ENCODE data around the gene DHRS7B. TPM values are rescaled to one million over a fixed set of nuclear protein-coding genes. Genes with fewer than 3 reads are reported as not detected.
"Not testable (repeated sequence)": the region's sequence is repeated elsewhere in the genome, so short reads cannot be mapped to it uniquely, and the experiment has no call there.

Gene DHRS7B
- total and polyA plus RNA-seq, 12 donors: 17.1 to 48.6 (median 27.3) TPM

- H3K27ac ChIP-seq: peak overlapping the region in 5 of 10 donors; percentile 31 to 57 (median 46)
- WGBS, 2 donors: 1% methylated on average over 5 of the region's 5 CpGs
- H3K4me1 ChIP-seq: peaks cover 0 to 27% (median 7%) of the 10 kb centered on the region in 9 donors
- H3K36me3 ChIP-seq: no peaks in the 10 kb centered on the region
- TF ChIP-seq, protein P1, sequence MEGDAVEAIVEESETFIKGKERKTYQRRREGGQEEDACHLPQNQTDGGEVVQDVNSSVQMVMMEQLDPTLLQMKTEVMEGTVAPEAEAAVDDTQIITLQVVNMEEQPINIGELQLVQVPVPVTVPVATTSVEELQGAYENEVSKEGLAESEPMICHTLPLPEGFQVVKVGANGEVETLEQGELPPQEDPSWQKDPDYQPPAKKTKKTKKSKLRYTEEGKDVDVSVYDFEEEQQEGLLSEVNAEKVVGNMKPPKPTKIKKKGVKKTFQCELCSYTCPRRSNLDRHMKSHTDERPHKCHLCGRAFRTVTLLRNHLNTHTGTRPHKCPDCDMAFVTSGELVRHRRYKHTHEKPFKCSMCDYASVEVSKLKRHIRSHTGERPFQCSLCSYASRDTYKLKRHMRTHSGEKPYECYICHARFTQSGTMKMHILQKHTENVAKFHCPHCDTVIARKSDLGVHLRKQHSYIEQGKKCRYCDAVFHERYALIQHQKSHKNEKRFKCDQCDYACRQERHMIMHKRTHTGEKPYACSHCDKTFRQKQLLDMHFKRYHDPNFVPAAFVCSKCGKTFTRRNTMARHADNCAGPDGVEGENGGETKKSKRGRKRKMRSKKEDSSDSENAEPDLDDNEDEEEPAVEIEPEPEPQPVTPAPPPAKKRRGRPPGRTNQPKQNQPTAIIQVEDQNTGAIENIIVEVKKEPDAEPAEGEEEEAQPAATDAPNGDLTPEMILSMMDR (IDR thresholded peaks at IDR 0.05): no peak
- no peaks in the 10 kb centered on the region for H3K9me3 ChIP-seq
- intact Hi-C loops (cut with DNase I): loop anchor here in 9 of 10 donors (2.0 to 10.0 kb wide), 7 partner anchors 77 to 395 kb away; partner anchors contain the start of genes TMEM11 (in 2 of the 9) and USP22 (in 1 of the 9)
- DNase-seq (no peak), ATAC-seq (no peak)
- peaks cover 0 to 4% (median 0%) of the 10 kb centered on the region in 7 donors for H3K27me3 ChIP-seq
- peak overlapping the region in 2 of 10 donors; percentile 17 to 23 for H3K4me3 ChIP-seq
Observed at GRCh38 chr17:21119919-21120249, 6.9 kb upstream of the DHRS7B start.

DNA sequence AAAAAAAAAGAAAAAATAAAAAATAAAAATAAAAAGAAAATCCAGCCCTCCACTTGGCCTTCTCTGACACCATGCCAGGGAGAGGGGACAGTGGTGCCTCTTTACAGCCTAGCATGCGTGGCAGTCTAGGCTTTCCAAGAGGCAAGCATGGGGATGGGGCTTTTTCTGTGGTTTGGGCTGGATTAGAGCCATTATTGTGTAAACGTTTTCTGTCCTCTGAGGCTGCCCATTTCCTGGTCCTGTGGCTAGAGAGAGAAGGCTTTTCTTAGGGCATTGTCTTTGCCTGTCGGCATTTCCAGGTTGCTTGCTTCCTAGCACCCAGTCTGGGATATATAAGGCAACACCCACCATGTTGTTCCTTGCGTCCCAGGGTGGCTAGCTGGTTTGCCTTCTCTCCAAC lies 2.7 kb upstream of the DHRS7B start:
- TF ChIP-seq, protein P1 (IDR thresholded peaks at IDR 0.05): no peak
- H3K4me3 ChIP-seq: no peak overlapping the region
- DNase-seq (no peak), ATAC-seq (no peak)
- H3K4me1 ChIP-seq: peaks cover 4 to 59% (median 30%) of the 10 kb centered on the region in 9 donors
- no peaks in the 10 kb centered on the region for H3K9me3 ChIP-seq
- intact Hi-C loops (cut with DNase I): loop anchor here in 7 of 10 donors (10.0 kb wide), 3 partner anchors 91 to 331 kb away; partner anchors contain the start of gene TMEM11 (in 2 of the 7)
- 44 to 45% methylated on average over 4 of the region's 4 CpGs for WGBS, 2 donors
- H3K27ac ChIP-seq: peak overlapping the region in 1 of 10 donors; percentile 16
- peaks cover 0 to 3% (median 0%) of the 10 kb centered on the region in 7 donors for H3K27me3 ChIP-seq
- H3K36me3 ChIP-seq: no peaks in the 10 kb centered on the region

GRCh38 chr17:21124517-21124916 lies 2.2 kb upstream of the DHRS7B start:
- Histone ChIP-seq H3K27ac (peak overlapping the region in 1 of 10 donors; percentile 16), H3K4me1 (peaks cover 4 to 59% (median 32%) of the 10 kb centered on the region in 9 donors)
- 87 to 88% methylated on average over 4 of the region's 4 CpGs for WGBS, 2 donors
- not testable (repeated sequence) for H3K36me3 ChIP-seq, DNase-seq, H3K9me3 ChIP-seq, ATAC-seq, H3K27me3 ChIP-seq, H3K4me3 ChIP-seq
- intact Hi-C loops (cut with DNase I): loop anchor here in 7 of 10 donors (10.0 kb wide), 3 partner anchors 90 to 330 kb away; partner anchors contain the start of gene TMEM11 (in 2 of the 7)

DNA sequence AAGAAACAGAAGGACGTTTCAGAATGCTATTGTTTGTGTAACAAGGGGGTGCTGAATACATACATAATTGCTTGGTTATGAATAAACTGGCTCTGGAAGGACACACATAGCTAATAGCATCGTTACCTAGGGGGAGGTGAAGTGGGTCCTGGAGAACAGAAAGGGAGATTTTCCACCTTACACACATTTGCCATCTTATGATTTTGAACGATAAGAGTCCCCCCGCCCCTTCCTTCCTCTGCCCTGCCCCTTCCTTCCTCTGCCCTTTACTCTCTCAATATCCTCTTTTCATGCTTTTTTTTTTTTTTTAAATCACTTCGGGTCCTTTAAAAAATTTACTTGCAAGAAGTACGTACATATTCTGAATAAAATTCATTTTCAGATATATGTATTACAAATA lies 902 bp upstream of the DHRS7B start:
- ATAC-seq: no peak
- Histone ChIP-seq H3K27ac (peak overlapping the region in 5 of 10 donors; percentile 90 to 96 (median 95)), H3K27me3 (no peaks in the 10 kb centered on the region), H3K9me3 (no peaks in the 10 kb centered on the region), H3K4me3 (peak overlapping the region in 8 of 10 donors; percentile 76 to 96 (median 92)), H3K4me1 (peaks cover 4 to 53% (median 29%) of the 10 kb centered on the region in 9 donors), H3K36me3 (no peaks in the 10 kb centered on the region)
- WGBS, 2 donors: 52 to 58% methylated on average over 6 of the region's 6 CpGs
- DNase-seq: no peak
- TF ChIP-seq, protein P1 (IDR thresholded peaks at IDR 0.05): no peak
- intact Hi-C loops (cut with DNase I): loop anchor here (2.0 to 10.0 kb wide), 11 partner anchors 81 to 386 kb away; partner anchors contain the start of genes TMEM11 (in 6 of the 10) and MAP2K3 (in 3 of the 10)

Data from heart right ventricle (tissue), 16 donors.